ENCODE results near the gene CYP11A1.

- TF ChIP-seq SIN3A (IDR thresholded peaks at IDR 0.05; ENCODE audit: borderline replicate concordance, insufficient read depth, low read length) = no peak
- TF ChIP-seq POLR2AphosphoS5 (IDR thresholded peaks at IDR 0.05; ENCODE audit: low read depth, low read length) = no peak
- TF ChIP-seq REST (IDR thresholded peaks at IDR 0.05; ENCODE audit: insufficient read depth in 1 of 2, low read depth in 2 of 2, low read length in 2 of 2) = no peak
- no peak for TF ChIP-seq FOXP2 (optimal IDR thresholded peaks at IDR 0.05; ENCODE audit: borderline replicate concordance, extremely low read depth, extremely low read length, insufficient read depth)
These were observed 39.1 kb upstream of the CYP11A1 start for GRCh38 chr15:74406517-74406916.
